ENCODE measurements around the gene AGMO.
"Not testable (repeated sequence)": the region's sequence is repeated elsewhere in the genome, so short reads cannot be mapped to it uniquely, and the experiment has no call there.

Gene AGMO

DNA sequence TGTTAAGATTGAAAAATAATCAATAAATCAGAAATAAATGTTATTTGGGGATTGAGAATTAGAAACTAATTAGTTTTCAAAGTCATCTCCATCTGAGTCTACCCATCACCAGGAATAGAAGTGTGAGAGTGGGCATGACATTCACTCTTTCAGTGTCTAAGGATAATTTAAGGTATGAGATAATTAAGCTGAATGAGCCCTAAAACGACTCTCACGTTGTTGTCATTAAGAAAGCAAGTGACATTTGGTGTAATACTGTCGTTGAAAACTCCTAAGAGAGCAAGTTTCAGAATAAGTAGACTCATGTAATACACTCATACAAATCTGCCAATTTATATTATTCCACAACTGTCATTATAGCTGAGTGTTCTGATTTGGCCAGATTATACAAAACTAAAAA is 7.1 kb downstream of the AGMO start:
- no peak for TF ChIP-seq CTCF (conservative IDR thresholded peaks at IDR 0.05)
- no peak overlapping the region for H3K27ac ChIP-seq

- TF ChIP-seq CTCF (conservative IDR thresholded peaks at IDR 0.05): no peak
- no peak overlapping the region for H3K27ac ChIP-seq
Observed at GRCh38 chr7:15554081-15554480, 7.7 kb downstream of the AGMO start.

DNA sequence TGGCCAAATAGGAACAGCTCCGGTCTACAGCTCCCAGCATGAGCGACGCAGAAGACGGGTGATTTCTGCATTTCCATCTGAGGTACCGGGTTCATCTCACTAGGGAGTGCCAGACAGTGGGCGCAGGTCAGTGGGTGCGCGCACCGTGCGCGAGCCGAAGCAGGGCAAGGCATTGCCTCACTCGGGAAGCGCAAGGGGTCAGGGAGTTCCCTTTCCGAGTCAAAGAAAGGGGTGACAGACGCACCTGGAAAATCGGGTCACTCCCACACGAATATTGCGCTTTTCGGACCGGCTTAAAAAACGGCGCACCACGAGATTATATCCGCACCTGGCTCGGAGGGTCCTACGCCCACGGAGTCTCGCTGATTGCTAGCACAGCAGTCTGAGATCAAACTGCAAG is 14.5 kb downstream of the AGMO start:
- not testable (repeated sequence) for H3K27ac ChIP-seq

DNA sequence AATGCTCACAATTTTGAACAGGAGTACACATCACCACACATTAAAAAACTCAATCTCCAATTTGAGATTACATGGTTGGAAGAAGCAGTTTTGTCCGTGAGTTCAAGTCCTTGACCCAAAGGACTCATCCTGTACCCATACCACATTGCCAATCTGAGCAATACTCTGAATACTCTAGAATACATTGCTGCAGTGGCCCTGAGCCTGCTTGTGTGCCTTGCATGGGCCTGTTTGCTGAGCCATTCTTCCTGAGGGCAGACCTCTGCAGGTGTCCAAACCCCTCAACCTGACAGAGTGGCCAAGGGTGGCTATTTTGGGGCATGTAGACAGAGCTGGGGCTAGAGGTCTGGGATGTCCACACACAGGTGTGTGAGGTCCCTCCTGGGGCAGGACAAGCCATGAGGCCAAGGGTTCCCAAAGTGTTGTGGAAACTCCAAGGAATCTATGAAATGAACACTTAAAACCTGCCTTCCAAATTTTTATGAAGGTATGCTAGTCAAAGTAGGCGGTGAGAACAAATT is 15.5 kb downstream of the AGMO start:
- no peak for TF ChIP-seq CTCF (conservative IDR thresholded peaks at IDR 0.05)

DNA sequence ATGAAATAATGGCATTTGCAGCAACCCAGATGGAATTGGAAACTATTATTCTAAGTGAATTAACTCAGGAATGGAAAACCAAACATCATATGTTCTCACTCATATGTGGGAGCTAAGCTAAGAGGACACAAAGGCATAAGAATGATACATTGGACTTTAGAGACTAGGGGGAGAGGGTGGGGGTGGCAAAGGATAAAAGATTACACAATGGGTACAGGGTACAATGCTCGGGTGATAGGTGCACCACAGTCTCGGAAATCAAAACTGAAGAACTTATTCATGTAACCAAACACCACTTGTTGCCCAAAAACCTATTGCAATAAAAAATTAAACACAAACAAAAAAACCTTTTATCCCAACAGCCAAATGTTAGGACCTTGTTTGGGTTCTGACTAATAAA is 17.8 kb downstream of the AGMO start:
- TF ChIP-seq CTCF (conservative IDR thresholded peaks at IDR 0.05): no peak
- no peak overlapping the region for H3K27ac ChIP-seq

More for the DNA sequence above, 15.5 kb downstream of the AGMO start:
- H3K27ac ChIP-seq: no peak overlapping the region

GRCh38 chr7:15543256-15543655 is 18.6 kb downstream of the AGMO start:
- no peak for TF ChIP-seq CTCF (conservative IDR thresholded peaks at IDR 0.05)
- H3K27ac ChIP-seq: no peak overlapping the region

- no peak for TF ChIP-seq CTCF (conservative IDR thresholded peaks at IDR 0.05)
- no peak overlapping the region for H3K27ac ChIP-seq
Observed at GRCh38 chr7:15527648-15528047, 34.2 kb downstream of the AGMO start.

- no peak for TF ChIP-seq CTCF (conservative IDR thresholded peaks at IDR 0.05)
- no peak overlapping the region for H3K27ac ChIP-seq
Observed at GRCh38 chr7:15525652-15526263, 36.1 kb downstream of the AGMO start.

All from VCaP (cell line).